RKO (cell line): ENCODE results near the gene SPG11.
A peak's percentile ranks its signal among the peaks of the same experiment; 100 is the strongest.
"Not testable (repeated sequence)": the region's sequence is repeated elsewhere in the genome, so short reads cannot be mapped to it uniquely, and the experiment has no call there.

ENCODE experiments used
- DNase-seq: peaks from one replicate; pipeline ENCODE4 v3.0.0-alpha.2; 2016; ENCODE audit warnings: low spot score

SPG11 gene

DNA sequence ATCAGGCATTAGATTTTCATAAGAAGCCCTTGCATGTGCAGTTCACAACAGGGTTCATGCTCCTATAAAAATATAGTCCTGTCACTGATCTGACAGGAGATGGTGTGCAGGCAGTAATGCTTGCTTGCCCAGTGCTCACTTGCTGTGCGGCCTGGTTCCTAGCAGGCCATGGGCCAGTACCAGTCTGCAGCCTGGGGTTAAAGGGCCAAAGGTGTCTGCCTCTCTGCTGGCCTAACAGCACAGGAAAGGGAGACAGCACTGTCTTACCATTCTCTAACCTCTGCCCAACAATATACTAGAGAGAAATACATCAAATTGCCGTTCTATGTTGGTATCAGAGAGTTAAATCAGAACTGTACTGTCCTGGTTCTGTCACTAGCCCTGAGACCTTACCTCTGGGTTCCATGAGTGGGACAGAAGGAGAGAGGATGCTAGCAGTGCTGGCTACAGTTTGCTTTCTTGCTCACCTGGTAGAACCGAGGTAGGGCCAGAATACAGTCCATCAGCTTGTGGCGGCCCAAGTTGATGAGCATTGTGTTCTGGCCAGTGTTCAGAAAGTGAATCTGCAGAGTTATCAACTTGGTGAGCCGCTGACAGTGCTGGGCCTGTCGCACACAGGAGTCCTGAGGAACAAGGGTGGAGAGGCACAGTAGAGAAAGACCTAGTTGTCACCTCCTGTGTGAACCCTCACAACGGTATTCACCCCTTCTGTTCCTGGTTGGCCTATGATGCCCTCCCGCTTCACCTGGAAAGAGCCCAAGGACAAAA is 97.9 kb downstream of the SPG11 start:
- DNase-seq = no peak

- not testable (repeated sequence) for DNase-seq
Measured at GRCh38 chr15:44560926-44561325, 102.5 kb downstream of the SPG11 start.

DNA sequence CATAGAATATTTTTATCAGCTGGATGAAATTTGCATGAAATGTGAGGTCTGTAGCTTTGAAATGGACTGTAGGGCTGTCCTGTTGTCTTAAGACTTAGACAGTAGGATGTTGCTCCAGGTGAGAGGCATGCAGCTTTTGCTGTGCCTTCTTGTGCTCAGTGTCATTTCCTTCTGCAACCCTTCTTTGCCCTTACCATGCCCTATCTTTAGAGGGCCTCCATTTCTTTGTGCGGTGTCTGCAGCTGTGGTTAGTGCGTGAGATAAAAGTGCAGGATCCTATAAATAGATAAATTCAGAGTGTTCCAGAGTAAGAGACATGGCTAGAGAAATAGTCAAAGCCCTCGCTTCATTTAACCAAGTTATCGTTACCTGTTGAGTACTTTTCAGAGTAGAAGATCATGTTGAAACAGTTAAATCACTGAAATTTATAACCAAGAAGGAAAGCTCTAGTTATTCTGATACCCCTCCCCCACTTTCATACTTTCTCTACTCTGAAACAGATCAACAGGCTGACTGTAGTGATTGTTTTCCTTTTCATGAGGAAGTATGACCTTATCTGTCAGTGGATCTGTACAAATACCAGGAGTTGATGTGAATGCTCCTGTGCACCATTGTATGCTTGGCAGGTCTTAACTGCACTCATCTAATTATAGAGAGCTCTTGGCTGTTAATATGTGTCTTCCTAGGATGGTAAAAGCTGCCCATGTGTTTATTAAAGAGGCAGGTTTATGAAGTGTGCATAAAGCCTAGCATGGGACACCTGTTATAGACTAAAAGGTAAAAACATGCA is 108.3 kb downstream of the SPG11 start:
- DNase-seq = no peak

DNA sequence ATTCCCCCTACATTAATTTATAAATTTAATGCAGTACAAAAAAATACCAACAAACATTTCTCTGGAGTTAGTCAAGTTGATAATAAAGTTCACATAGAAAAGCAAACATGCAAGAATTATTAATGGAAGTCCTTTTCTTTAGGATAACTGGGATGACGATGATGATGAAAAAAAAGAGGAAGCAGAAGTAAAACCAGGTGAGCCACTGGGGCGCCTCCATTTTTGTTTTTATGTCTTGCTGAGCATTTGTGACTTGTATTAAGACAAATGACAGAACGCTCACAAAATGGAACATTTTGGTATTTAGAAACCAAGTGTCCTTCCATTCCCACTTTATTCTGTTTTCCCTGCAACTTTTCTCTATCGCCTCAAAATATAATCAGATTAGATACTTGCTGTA is 112.7 kb downstream of the SPG11 start:
- DNase-seq = no peak

- DNase-seq = peak; percentile 64
Measured at GRCh38 chr15:44550256-44550655, 113.2 kb downstream of the SPG11 start.

DNA sequence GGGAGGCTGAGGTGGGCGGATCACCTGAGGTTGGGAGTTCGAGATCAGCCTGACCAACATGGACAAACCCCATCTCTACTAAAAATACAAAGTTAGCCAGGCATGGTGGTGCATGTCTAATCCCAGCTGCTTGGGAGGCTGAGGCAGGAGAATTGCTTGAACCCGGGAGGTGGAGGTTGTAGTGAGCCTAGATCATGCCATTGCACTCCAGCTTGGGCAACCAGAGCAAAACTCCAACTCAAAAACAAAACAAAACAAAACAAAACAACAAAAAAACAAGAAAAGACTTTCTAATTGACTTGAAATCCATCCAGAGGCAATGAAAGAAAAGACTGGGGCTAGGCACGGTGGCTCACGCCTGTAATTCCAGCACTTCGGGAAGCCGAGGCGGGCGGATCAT is 114.3 kb downstream of the SPG11 start:
- DNase-seq = not testable (repeated sequence)

- peak; percentile 42 for DNase-seq
Measured at GRCh38 chr15:44545913-44546802, 117.3 kb downstream of the SPG11 start.

GRCh38 chr15:44544745-44545144 is 118.7 kb downstream of the SPG11 start:
- not testable (repeated sequence) for DNase-seq

DNA sequence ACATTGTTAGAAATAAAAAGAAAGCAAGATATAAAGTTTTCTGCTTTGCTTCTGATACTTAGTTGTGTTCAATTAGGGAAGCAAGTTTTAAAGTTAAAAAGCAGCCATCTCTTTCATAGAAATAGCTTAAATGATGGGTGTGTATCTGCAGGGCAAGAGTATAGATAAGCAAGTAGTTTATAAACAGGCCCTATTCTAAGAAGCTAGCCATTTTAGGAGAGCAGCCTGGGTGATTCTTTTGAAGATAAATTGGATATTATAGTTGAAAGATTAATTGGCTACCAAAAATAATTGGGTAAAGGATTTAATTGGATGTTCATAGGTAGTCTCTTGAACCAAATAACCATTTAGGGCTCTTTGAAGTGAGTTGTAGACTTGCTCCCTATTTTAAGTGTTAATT is 120.9 kb downstream of the SPG11 start:
- no peak for DNase-seq

DNA sequence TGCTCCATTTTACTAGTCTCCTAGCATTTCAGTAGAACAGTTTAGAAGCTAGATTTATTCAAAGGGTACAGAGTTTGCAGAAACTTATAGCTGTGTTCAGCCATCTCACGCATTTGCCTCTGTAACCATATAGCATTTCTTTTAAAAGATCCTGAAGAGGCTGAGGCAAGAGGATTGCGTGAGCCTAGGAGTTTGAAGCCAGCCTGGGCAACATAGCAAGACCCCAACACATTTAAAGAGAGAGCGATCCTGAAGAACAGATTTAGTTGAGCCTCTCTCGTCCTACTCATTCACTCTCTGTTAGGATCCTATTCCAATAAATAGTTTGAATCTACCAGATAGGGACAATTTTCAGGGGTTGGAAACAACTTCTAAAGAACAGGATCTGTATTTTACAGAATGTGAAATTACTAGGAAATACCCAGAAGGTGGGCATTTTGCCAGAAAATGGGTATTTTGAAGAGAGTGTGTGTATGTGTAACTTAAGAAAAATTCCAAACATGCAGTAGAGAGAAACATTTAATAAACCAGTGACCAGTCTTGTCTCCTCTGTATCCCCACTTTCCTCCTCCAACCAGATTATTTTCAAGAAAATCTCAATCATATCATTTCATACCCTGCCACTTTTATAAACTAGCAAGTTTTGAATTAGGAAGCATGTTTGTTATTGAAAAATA is 122.0 kb downstream of the SPG11 start:
- peak; percentile 65 for DNase-seq

DNA sequence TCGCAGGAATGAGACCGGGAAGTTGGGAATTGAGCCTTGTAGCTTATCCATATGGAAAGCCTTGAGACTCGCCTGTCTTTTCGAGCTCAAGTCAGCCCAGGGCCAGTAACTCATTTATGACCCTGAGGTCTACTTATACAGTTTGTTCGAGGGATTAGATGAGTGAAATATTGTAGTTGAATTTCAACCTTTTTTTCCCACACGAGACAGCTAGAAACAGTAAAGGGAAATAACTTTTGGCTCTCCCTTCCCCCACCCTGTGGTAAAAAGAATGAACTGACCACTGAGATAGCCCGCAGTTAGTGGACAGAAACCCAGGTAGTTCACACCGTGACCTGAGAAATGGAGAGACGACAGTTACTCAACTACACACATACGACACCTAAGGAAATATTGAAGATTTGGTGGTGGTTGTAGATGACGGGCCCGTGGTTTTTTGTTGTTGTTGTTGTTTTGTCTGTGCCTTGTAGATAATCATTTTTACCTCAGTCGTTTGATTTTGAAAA is 125.7 kb downstream of the SPG11 start:
- peak; percentile 45 for DNase-seq

- DNase-seq = peak; percentile 98
Measured at GRCh38 chr15:44536962-44537734, 126.3 kb downstream of the SPG11 start, which contains the start of gene EIF3J. Gene EIF3J, plus strand, starts transcription at chr15:44537147. Its CDS starts 48 bp downstream, at chr15:44537195.

DNA sequence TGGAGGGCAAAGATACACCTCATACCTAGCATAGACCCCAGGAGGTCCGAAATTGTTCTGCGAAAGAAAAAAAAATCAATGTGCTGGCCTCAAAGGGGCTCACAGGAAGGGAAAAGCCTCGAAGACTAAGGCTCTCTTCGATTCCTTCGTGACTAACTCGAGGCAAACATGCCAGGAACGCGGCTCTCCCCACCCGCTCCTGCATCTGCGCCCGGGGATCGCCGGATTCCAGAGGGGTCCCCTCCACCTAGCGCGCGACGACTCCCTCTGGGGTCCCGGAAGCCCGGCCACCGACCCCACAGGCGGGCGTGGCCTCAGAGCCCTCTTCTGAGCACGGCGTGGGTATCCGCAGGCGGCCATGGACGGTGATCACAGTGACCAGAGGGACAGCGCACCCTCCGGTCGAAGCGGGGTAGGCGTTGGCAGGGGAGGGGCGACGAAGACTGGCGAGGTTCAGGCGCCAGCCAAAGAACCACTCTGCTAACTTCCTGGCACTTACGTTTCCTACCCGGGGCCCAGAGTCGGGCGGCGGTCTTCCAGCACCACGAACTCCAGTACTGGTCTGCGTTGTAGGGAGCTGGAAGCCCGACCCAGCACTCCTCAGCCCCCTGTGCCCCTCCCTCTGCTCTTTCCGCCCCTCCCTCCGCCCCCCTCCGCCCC is 127.0 kb downstream of the SPG11 start:
- peak; percentile 89 for DNase-seq

DNA sequence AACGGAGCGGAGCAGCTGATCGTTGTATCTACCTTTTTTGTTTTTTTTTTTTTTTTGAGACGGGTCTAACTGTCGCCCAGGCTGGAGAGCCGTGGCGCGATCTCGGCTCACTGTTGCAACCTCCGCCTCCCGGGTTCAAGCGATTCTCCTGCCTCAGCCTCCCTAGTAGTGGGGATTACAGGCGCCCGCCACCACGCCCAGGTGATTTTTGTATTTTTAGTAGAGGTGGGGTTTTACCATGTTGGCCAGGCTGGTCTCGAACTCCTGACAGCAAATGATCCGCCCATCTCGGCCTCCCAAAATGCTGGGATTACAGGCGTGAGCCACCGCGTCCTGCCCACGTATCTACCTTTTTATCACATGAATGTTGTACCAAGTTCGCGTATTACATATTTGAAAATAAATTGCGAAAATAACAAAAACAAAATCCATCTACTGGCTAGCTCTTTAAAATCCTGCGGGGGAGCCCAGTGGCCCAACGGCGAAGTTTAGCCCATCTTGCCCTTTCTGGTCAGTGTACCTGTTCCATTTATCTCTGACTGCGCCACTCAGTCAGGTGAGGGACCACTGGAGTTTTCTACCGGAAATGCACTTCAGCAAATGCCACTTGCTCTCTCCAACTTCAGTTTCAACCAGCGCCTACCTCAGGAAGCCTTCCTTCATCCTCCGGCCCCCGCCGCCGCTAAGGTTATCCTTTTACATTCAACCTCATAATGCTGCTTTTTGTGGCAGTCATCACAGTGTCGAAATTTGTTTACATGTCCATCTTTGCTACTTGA is 127.8 kb downstream of the SPG11 start:
- DNase-seq = peak; percentile 49

DNA sequence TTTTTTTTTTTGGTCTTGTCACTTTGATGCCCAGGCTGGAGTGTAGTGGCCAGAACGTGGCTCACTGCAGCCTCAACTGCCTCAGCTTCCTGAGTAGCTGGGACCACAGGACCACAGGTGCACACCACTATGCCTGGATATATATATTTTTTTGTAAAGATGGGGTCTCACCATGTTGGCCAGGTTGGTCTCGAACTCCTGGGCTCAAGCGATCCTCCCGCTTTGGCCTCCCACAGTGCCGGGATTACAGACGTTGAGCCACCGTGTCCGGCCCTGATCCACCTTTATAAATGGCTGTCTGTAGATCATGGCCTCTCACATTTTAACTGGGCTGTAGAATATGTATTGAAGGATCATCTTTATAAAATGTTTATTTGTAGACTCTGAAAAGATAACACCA is 128.4 kb downstream of the SPG11 start:
- no peak for DNase-seq

DNA sequence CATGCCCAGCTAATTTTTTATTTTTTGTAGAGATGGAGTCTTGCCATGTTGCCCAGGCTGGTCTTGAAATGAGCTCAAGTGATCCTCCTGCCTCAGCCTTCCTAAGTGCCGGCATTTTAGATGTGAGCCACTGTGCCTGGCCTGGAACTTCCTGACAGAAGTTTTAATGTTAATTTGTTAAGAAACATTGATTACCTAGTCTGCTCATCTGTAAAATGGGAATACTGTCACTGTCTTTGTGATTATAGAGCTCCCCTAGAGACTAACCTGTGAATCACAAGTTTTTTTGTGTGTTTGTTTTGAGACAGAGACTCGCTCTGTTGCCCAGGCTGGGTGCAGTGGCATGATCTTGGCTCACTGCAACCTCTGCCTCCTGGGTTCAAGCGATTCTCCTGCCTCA is 130.8 kb downstream of the SPG11 start:
- DNase-seq = peak; percentile 27

DNA sequence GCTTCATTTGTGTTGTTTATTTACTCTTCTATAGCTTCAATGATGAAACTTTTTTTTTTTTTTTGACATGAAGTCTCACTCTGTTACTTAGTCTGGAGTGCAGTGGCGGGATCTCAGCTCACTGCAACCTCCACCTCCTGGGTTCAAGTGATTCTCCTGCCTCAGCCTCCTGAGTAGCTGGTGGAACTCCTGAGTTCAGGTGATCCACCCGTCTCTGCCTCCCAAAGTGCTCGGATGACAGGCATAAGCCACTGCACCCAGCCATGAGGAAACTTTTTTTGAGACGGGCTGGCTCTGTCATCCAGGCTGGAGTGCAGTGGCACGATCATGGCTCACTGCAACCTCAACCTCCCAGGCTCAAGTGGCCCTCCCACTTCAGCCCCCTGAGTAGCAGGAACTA is 131.2 kb downstream of the SPG11 start:
- not testable (repeated sequence) for DNase-seq

GRCh38 chr15:44530653-44531052 is 132.8 kb downstream of the SPG11 start:
- no peak for DNase-seq

GRCh38 chr15:44529864-44530604 is 133.4 kb downstream of the SPG11 start:
- no peak for DNase-seq
